NK-92 treated with Interleukin-12 subunit alpha and Interleukin-12 subunit beta, amount 100 ng/mL, for 24 hours (cell line): Measurements from ENCODE around the gene TEKT1.
A peak's percentile ranks its signal among the peaks of the same experiment; 100 is the strongest.

Experiments
- DNase-seq: peaks from one replicate; lab custom pipeline; 2025; lab: John Stamatoyannopoulos, UW

The TEKT1 gene

DNA sequence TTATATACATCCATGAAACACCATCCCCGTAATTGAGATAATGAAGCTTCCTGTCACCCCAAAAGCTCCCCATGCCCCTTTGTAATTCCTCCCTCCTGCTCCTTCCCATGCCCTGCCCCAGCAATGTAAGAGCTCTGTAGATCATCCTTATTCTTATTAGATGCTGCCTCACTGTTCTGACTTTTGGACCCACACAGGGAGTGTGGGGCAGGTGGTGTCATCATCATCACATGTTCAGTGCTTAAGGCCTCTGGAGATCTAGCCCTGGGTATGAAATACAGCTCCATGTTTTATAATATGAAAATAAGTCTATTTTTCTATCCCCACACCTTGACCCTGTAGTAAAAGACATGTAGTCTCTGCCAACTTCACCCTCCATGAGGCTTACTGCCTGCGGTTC, 73.8 kb downstream of the TEKT1 start:
- DNase-seq, result no peak

DNA sequence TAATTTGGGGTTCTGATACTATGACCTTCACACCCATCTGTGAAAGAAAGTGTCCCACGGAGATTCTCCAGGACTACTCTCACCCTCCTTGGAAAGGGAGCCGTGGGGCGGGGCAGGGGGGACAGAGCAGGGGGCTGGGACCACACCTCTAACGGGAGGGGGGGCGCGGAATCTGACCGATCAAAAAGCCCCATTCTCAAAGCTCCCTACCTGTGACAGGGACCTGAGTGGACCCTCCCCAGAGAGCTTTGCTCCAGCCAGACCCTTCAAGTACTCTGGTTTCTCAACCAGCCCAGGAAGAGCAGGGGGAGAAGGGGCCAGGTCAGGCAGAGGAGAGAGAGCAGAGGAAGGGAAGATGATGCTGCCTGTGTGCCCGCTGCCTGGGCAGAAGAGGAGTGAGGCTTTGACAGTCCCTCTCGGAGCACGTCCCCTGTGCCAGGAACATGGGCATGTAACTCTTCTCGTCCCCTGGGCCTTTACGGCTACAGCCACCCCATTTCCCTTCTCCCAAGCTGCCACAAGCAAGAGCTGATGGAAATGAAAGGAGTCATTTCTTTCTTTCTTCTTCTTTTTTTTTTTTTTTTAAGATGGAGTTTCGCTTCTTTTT, 75.0 kb downstream of the TEKT1 start:
- no peak for DNase-seq

DNA sequence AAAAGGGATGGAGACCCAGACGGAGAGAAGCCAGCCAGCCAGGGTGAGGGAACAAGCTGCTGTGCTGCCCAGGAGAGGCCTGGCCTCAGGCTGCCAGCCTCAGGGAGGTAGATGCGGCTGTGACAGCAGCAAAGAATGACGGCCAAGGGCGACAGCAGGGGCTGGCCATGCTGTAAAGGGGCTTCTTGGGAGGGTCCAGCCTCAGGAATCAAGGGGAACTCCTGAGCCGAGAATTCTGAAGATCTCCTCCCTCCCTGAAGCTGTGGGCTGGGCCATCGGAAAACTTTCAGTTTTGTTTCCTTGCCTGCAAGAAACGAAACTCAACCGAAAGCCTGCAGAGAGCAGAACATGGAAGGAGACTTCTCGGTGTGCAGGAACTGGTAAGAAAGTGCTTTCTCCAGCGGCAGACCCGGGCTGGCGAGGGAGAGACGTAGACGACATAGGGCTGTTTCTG, 75.8 kb downstream of the TEKT1 start, which contains the start of gene XAF1:
Gene XAF1 (plus strand): TSS at position 316 of the 454 bp plus-strand sequence. CDS start 33 bp downstream, at position 349.
- DNase-seq, result peak; percentile 5

DNA sequence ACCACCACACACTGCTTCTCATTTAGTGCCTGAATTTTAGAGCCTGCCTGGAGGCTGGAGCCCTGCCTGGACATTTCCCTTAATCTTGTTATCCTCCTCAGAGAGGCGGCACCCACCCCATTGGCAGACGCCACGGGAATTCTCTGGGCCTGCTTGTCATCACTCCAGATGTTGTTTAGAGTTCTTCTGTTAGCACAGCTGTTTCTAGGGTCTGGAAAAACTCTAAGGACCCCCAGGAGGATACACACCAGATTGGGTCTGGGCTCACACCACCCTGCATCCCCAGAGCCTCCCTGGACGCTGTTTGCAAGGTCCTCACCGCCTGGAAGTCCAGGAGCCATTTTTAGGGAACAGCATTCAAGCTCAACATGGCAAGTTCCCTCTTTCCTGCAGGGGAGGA, 76.2 kb downstream of the TEKT1 start:
- no peak for DNase-seq

DNA sequence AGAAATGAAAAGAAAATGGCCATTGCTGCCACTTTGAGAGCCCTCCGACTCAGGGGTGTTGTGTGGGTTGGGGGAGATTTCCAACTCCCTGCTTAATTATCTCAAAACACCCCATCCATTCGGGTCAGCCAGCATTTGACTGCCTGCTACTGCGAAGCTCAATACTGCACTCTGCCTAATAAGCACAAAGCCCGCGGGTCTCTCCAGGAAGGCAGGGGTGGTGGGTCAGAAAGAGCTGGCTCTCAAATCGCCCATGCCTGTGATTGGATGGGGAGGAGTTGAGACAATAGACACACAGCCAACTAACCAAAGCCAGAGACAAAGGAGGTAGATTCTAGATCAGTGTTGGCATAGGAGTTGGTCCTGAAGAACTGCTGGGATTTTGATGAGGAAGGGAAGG, 78.0 kb downstream of the TEKT1 start:
- DNase-seq, result no peak

DNA sequence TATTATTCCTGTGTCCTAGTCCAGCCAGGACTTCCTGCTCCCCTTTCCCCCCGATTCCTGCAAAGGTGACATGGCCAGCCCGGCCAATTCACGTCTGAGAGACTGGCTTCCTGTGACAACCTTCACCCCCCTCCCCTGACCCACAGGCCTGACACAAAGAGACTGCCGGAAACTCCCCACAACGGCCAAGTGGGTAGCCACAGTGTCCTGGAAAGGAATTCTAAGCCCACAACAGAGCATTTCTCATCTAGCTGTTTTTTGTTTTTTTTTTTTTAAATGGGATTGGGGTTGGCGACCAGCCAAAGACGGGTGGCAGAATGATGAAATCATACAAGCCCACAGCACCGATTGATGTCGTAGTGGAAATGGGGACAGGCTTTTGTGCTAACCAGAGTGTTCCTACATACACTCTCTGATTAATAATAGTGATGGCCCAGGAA, 78.5 kb downstream of the TEKT1 start:
- no peak for DNase-seq

DNA sequence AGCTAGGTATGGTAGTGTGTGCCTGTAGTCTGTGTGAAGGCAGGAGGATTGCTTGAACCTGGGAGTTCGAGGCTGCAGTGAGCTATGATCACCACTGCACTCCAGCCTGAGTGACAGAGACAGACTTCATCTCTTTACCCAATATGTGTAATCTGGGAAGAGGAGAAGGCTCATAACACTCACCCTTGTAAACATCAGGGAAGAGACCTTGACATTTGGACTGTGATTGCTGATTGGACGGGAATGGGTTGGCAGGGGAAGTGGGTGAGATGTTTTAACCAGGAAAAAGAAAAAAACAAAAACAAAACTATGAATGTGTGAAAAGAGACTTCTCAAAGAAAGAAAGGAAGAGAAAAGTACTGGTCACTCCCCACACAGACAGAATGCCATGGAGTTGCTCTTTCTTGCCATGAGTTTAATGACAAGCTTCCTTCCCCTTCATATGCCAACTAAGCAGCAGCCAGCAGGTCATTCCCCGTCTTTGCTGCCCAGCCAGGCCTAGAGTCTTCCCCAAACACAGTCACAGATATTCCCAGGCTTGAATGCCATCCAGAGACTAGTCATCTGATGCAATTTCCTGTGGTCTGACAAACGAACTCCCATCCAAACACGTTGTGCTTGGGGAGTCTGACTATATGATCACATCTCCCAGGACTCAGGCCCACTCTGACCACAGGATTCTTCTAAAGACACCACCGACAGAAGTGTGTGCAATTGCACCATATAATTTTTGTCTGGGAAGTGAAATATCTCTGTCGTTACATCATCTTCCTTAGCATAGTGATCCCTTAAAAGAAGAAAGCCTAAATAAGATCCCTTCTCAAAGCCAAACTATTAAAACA, 79.2 kb downstream of the TEKT1 start:
- no peak for DNase-seq

DNA sequence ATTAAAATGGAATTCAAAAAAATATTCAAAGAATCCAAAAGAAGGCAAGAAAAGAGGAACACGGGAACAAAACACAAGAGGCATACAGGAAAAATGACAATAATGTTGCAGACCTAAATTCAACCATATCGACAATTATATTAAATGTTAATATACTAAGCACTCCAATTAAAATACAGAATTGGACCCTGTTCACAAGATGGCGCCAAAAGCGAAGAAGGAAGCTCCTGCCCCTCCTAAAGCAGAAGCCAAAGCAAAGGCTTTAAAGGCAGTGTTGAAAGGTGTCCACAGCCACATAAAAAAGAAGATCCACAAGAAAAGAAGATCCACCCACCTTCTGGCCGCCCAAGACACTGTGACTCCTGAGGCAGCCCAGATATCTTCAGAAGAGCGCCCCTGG, 82.0 kb downstream of the TEKT1 start:
- DNase-seq, result no peak

DNA sequence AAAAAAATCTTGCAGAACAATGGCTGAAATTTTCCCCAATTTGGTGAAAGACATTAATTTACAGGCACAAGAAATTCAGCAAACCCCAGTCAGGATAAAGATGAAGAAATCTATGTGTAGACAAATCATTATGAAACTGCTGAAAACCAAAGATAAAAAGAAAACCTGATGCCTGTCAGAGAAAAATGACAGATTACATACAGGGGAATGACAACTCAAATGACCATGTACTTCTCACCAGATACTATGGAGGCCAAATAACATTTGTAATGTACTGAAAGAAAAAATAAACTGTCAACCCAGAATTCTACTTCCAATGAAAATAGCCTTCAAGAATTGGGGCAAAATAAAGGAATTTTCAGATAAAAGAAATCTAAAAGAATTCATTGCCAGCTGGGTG, 82.9 kb downstream of the TEKT1 start:
- no peak for DNase-seq
